ENCODE results near the gene ANKMY1. TPM values are rescaled to one million over a fixed set of nuclear protein-coding genes. Genes with fewer than 3 reads are reported as not detected.

ANKMY1 gene
- total and polyA plus RNA-seq, 11 donors: 2.4 to 11.7 (median 5.5) TPM

DNA sequence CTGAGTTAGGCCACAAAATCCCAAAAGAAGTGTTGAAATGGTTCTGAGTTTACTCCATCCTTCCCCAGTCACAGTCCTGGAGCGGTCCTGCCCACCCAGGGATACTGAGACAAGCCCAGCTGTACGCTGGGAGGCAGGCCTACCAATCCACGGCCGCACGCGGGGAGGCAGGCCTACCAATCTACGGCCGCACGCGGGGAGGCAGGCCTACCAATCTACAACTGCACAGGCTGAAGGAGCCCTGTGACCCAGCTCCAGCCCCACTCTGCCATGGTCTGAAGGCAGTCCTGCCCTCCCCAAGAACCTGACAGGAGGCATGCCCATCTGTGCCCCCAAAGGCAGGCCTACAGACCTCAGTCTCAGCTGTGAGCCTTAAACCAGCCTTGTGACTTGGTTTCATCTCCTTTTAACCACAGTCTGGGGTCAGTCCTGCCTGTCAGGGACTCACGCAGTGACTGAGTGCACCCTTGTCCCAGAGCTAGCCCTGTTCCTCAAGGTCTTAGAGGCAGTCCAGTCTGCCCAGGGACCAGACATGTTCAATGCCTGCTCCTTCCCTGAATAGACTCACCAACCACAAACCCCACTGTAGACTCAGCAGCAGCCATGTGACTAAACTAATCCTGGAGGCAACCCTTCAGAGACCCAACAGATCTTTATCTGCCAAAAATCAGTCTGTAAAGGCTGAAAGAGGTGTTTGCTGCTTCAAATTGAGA lies 85.6 kb downstream of the ANKMY1 start:
- peak in 2 of 5 donors; percentile 23 to 37 for DNase-seq
- Histone ChIP-seq H3K27ac (no peak overlapping the region), H3K4me3 (no peak overlapping the region), H3K4me1 (no peaks in the 10 kb centered on the region), H3K27me3 (no peaks in the 10 kb centered on the region), H3K9me3 (peaks cover 0 to 47% (median 21%) of the 10 kb centered on the region in 12 donors), H3K36me3 (no peaks in the 10 kb centered on the region)
- WGBS, 4 donors: 92 to 97% (median 96%) methylated on average over 11 of the region's 11 CpGs
- peak in 1 of 4 donors; percentile 2 for ATAC-seq
- TF ChIP-seq, protein P1, sequence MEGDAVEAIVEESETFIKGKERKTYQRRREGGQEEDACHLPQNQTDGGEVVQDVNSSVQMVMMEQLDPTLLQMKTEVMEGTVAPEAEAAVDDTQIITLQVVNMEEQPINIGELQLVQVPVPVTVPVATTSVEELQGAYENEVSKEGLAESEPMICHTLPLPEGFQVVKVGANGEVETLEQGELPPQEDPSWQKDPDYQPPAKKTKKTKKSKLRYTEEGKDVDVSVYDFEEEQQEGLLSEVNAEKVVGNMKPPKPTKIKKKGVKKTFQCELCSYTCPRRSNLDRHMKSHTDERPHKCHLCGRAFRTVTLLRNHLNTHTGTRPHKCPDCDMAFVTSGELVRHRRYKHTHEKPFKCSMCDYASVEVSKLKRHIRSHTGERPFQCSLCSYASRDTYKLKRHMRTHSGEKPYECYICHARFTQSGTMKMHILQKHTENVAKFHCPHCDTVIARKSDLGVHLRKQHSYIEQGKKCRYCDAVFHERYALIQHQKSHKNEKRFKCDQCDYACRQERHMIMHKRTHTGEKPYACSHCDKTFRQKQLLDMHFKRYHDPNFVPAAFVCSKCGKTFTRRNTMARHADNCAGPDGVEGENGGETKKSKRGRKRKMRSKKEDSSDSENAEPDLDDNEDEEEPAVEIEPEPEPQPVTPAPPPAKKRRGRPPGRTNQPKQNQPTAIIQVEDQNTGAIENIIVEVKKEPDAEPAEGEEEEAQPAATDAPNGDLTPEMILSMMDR (IDR thresholded peaks at IDR 0.05): no peak
- intact Hi-C loops (cut with DNase I): no loop called here

DNA sequence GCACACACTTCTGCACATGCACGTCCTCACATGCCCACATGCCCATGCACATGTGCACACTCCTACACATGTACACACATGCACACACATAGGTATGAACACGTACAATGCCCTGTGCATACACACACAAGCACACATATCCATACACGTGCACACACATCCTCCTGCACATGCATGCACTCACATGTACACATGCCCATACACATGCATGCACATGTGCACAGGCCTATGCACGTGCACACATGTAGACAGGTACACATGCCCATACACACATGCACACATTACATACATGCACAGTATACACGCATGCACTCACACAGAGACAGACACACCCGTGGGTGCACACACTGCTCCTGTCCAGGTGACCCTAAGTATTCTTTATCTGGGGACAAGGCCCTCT lies 88.0 kb downstream of the ANKMY1 start:
- peak in 1 of 4 donors; percentile 3 for ATAC-seq
- TF ChIP-seq, protein P1 (IDR thresholded peaks at IDR 0.05): no peak
- TF ChIP-seq POLR2A (IDR thresholded peaks at IDR 0.05): no peak
- H3K27me3 ChIP-seq: no peaks in the 10 kb centered on the region
- DNase-seq: peak in 1 of 5 donors; percentile 37
- no peak overlapping the region for H3K4me3 ChIP-seq
- H3K27ac ChIP-seq: no peak overlapping the region
- peaks cover 0 to 11% (median 0%) of the 10 kb centered on the region in 9 donors for H3K36me3 ChIP-seq
- peaks cover 0 to 28% (median 14%) of the 10 kb centered on the region in 12 donors for H3K9me3 ChIP-seq
- intact Hi-C loops (cut with DNase I): no loop called here
- H3K4me1 ChIP-seq: peaks cover 0 to 17% (median 7%) of the 10 kb centered on the region in 12 donors
- WGBS, 4 donors: 90 to 98% (median 92%) methylated on average over 6 of the region's 6 CpGs

DNA sequence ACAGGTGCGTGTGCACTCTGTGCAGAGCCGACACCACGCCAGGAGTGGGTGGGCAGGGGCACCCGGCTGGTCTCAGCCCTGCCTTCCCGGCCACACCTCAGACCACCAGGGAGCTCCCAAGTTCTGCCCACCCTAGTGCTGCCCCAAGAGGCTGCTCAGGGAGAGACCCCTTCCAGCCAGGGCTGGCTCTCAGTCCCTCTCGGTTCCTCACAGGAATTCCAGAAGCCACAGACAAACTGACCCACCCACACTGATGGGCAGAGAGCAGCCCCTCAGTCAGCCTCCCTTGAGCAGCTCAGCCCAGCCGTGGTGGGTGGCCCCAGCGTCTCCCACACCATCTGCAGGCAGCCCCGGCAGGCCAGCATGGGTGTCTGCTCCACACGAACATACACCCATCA lies 88.5 kb downstream of the ANKMY1 start:
- intact Hi-C loops (cut with DNase I): no loop called here
- no peak overlapping the region for H3K4me3 ChIP-seq
- no peak for TF ChIP-seq POLR2A (IDR thresholded peaks at IDR 0.05)
- TF ChIP-seq, protein P1 (IDR thresholded peaks at IDR 0.05): no peak
- peaks cover 0 to 17% (median 7%) of the 10 kb centered on the region in 12 donors for H3K4me1 ChIP-seq
- H3K27ac ChIP-seq: no peak overlapping the region
- no peaks in the 10 kb centered on the region for H3K27me3 ChIP-seq
- DNase-seq (peak in 4 of 5 donors; percentile 4 to 37 (median 14)), ATAC-seq (peak in 3 of 4 donors; percentile 3 to 12 (median 10))
- WGBS, 4 donors: 52 to 60% (median 55%) methylated on average over 4 to 10 of the region's 10 CpGs
- H3K36me3 ChIP-seq: peaks cover 0 to 14% (median 2%) of the 10 kb centered on the region in 9 donors
- peaks cover 0 to 23% (median 12%) of the 10 kb centered on the region in 12 donors for H3K9me3 ChIP-seq

DNA sequence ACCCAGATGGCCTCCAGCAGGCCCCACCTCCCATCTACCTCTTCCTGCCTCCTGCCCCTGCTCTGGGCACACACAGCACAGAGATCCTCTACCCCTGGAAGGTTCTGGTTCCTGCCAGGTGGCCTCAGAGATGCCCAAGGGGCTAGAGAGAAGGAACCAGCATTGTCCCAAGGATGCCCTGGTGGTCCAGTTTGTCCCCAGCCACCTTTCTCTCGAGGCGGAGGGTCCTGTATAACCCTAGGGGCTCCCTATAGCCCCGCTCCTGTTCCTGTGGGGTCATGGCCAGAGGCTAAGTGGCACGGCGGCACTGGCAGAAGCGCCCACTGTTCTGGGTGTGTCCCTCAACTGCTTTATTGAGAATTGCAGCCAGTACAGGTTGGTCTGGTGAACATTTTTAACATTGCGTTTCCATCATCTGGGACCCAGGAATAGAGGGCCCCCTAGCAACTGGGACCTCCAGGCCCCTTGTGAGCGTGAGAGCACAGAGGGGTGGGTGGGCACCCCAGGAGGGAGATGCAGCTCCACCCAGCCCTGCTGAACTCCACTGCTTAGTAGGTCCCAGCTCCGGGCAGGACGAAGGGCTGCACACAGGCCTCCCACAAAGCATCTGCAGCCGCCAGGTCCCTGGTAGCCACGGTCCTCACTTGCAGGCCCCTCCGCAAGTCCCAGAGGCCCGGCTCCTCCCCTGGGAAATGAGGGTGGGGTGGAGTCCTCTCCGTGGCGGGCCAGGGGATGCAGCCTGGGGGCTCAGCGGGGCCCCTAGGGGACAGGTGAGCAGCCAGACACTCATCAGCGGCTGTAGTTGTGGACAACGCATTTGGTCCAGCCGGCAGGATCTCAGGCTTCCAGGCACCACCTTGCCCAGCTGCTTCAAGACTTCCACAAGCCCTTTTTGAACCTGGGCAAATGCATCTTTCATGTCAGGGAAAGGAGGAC lies 89.2 kb downstream of the ANKMY1 start:
- WGBS, 4 donors: 63 to 78% (median 72%) methylated on average over 10 to 20 of the region's 20 CpGs
- intact Hi-C loops (cut with DNase I): no loop called here
- Histone ChIP-seq H3K27me3 (no peaks in the 10 kb centered on the region), H3K9me3 (peaks cover 0 to 16% (median 7%) of the 10 kb centered on the region in 12 donors), H3K36me3 (peaks cover 0 to 18% (median 6%) of the 10 kb centered on the region in 9 donors), H3K4me3 (no peak overlapping the region), H3K27ac (no peak overlapping the region), H3K4me1 (peaks cover 0 to 17% (median 7%) of the 10 kb centered on the region in 12 donors)
- TF ChIP-seq, protein P1 (IDR thresholded peaks at IDR 0.05): no peak
- TF ChIP-seq POLR2A (IDR thresholded peaks at IDR 0.05): no peak
- ATAC-seq (peak in 3 of 4 donors; percentile 0 to 9 (median 5)), DNase-seq (peak; percentile 4 to 50 (median 23))
